Activated CD8-positive, alpha-beta memory T cell treated with anti-CD3 and anti-CD28 coated beads, Interleukin-2, amount 50 U/mL, for 1 hour (primary cell): Measurements from ENCODE around the gene BAG2.

Experiments used
- DNase-seq: peaks from one replicate; pipeline ENCODE4 v3.0.0-alpha.2; 2020; ENCODE audit errors: extremely low read depth

The BAG2 gene

DNA sequence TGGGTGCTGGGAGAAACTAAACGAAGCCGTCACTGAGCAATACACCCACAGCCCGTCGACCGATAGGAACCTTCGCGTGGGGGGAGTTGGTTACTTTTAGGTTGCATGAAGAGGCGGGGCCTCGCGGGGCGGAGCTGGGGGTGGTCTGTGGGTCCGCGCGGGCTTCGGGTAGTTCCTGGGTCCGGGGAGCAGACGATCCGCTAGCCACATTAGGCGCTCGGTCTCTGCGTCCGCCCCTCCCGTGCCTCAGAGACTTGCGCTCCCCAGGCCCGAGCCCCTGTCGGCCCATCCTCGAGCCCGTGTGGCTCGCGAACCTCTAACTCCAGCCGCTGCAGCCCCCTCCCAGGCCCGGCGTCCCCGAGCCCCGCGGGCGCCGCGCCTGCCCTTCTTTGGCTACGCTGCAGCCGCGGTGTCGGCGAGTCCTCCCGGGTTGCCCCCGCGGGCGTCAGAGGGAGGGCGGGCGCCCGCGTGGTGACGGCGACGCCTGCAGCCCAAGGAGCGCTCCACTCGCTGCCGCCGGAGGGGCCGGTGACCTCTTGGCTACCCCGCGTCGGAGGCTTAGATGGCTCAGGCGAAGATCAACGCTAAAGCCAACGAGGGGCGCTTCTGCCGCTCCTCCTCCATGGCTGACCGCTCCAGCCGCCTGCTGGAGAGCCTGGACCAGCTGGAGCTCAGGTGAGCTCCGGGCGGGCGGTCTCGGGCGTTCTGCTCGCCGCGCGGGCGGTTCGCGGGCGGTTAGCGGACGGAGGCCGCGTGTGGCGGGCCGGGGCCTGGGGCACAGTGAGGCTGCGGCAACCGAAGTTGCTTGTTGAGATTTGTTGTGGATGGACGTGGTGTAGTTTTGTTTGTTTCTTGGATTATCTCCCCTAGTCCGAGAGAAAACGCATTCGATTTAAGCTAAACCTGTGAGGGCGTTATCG, at the start of gene BAG2:
Gene BAG2, plus strand, starts transcription at position 191 of the 920 bp plus-strand sequence. Its CDS starts 372 bp downstream, at position 563.
- peak; percentile 79 for DNase-seq

DNA sequence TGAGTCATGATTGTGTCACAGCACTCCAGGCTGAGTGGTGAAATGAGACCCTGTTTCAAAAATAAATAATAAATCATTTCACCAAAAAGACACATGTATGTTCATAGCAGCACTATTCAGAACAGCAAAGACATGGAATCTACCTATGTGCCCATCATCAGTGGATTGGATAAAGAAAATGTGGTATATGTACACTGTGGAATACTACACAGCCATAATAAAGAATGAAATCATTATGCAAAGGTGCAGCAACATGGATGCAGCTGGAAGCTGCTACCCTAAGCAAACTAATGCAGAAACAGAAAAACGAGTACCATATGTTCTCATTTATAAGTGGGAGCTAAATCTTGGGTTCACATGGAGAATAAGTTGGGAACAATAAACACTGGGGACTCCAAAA, 49.0 kb upstream of the BAG2 start:
- no peak for DNase-seq

DNA sequence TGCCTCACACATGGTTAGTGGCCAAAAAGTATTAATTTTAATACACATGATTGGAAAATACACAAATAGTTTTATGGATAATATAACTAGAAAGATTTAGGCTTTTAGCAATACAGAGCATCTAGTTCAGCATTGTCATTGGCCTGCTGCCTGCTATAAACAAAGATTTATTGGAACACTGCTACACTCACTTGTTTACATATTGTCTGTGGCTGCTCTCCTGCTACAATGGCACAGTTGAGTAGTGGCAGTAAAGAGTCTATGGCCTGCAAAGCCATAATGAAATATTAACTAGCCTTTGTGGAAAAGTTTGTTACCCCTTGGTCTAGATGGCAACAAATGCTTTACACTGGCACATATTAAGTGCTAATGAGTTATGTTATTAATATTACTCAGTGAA, 44.4 kb upstream of the BAG2 start:
- DNase-seq: no peak

DNA sequence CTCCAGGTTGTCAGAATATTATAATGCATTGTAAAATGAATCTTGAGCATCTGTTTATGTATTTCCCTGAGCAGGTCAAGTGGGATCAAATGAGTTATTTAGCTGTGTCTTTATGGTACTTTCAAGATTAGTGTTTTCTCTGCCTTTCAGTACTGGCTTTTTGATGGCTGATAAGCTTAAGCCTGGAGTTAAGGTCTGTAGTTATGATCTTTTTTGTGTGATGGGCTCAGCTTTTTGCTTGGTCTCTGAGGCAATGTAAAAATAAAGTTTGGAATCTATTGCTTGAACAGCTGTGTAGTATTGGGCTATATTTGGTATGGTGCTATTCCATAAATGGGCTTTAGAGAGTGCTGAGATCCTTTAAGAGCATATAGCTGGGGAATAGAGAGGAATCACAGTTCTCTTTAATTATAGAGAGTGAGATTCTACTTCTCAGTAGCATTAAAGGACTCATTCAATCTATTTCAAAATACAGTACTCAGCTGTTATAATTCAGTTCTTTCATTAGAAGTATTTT, 41.4 kb upstream of the BAG2 start:
- no peak for DNase-seq

DNA sequence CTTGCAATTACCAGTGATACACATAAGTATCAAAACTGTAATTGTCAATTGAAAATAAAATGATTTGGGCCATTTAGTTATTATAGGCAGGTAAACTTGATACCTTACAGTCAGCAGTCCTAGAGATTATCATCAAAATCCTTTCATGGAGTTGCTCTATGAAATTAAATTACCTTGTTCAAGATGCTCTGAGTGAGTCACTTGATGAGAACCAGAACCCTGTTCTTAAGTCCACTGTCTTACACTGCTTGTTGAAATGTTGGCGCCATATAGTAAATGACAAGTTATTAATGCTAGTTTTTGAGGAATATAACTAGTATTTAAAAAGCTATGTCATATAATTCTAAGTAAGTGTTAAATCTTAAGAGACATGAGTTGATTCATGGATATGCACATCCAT, 37.2 kb upstream of the BAG2 start:
- DNase-seq: no peak

DNA sequence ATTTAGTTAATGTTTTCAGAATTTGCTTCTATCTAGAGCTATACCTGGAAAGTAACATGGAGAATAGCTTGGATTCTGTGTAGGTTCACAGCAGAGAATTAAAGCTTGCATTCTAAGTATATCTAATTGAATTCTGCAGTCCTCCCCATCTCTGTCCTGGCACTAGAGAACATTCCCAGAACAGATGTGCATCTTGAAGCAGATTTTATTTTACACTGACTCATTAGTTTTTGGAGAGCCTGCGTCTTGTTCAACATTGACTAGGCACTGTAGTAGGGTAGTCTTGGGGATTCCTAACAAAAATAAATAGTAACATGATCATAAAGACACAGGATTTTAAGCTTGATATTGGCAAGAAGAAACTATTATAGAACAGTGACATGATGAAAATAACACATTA, 36.2 kb upstream of the BAG2 start:
- DNase-seq: no peak

DNA sequence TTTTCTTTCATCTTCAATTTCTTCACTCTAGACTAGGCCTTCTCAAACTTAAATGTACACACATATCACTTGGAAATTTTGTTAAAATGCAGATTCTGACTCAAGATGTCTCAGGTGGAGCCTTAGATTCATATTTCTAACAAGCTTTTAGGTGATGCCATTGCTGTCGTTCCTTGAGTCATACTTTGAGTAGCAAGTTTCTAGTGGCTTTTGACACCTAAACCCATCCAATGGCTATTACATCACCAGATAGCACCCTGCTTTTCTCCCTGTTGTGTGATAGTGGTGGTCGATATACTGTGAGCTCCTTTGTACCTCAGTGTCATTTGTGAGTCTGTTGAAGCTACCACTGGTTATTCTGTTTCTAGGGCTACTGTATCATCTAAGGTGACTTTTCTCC, 34.8 kb upstream of the BAG2 start:
- no peak for DNase-seq

DNA sequence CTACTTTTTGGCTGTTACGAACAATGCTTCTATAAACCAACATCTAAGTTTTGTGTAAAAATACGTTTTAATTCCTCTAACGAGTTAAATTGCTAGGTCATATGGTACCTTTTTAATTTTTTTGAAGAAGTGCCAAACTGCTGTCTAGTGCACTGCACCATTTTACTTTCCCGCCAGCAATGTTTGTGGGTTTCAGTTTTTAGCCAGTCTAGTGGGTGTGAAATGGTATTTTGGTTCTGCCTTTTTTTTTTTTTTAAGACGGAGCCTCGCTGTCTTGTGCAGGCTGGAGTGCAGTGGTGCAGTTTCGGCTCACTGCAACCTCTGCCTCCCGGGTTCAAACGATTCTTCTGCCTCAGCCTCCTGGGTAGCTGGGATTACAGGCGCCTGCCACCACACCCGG, 34.1 kb upstream of the BAG2 start:
- DNase-seq: no peak

DNA sequence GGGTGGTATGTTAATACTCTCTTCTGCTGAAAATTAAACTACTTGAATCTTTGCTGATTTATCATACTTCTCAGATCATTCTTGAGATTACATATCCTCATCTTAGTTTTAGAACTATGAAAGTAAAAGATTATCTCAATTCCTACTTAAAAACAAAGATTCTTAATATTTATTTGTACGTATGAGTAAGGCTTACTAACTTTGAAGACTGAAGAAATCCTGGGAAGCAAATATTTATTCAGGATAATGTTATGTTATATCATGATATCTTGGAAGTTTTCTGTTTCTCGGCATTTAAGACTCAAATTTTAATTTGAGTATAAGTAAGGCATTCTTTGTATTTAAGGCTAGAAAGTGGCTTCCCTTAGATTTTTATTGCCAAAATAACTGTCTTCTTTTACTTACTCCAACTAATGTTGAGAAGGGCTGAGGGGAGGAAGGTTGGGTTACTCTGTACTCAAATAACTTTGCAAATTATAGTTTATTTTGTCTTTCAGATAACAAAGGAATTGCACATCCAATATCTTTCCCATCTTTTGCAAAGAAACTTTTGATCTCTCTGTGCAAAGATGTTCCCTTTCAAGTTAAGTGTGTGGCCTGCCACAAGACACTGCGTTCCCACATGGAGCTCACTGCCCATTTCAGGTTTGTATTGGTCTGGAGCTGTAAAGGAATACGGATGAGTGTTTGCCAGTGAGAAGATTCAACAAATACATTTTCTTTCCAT, 30.5 kb upstream of the BAG2 start:
- DNase-seq: no peak

DNA sequence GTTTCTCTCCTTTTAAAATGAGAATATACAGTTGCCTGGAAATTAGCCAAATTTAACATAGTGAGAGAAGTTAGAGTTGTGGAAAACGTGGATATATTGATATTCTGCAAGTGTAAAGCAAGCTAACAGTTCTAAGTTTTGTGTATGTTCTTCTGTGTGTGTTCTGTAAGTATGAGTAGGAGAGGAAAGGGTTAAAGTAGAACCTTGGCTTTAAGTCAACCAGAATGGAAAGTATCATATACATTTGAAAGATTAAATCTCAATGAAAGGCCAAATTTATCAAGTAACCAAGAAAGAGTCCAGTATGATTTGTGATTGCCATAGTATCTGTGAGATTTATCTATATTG, 30.0 kb upstream of the BAG2 start:
- no peak for DNase-seq

DNA sequence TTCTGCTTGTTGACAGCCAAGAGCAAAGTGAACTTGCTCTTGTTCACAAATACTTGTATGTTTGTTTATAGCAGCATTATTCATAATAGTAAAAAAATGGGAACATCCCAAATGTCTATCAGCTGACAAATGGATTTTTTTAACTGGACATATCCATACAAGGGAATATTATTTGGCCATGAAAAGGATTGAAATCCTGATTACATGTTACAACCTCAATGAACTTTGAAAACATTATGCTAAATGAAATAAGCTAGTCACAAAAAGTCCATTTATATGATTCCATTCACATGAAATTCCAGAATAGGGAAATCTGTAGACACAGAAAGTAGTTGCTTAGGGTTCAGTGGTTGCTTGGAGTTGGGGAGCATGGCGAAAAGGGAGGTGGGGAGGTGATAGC, 28.4 kb upstream of the BAG2 start:
- no peak for DNase-seq

DNA sequence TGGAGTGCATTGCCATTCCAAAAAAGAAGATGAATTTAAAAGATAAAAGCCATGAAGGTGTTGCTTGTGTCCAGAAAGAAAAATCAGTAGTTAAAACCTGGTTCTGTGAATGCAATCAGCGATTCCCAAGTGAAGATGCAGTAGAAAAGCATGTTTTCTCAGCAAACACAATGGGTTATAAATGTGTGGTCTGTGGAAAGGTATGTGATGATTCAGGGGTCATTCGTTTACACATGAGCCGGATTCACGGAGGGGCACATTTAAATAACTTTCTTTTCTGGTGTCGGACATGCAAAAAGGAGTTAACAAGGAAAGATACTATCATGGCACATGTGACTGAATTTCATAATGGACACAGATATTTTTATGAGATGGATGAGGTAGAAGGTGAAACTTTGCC, 24.7 kb upstream of the BAG2 start:
- no peak for DNase-seq

DNA sequence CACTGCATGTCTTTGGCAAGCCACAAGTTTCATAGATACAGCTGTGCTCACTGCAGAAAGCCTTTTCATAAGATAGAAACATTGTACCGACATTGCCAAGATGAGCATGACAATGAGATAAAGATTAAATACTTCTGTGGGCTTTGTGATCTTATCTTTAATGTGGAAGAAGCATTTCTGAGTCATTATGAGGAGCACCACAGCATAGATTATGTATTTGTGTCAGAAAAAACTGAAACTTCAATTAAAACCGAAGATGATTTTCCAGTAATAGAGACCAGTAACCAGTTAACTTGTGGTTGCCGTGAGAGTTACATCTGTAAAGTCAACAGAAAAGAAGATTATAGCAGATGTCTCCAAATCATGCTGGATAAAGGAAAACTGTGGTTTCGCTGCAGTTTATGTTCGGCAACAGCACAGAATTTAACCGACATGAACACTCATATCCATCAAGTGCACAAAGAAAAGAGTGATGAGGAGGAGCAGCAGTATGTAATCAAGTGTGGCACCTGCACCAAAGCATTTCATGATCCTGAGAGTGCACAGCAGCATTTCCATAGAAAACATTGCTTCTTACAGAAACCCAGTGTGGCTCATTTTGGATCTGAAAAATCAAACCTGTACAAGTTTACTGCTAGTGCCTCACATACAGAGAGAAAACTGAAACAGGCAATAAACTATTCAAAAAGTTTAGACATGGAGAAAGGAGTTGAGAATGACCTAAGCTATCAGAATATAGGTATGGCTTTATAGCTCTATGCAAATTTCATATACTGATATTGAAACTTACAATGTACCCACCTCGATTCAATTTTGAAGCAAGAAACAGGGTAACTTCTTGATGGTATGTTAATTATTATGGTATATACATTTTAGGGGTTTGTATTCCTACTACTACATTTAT, 23.9 kb upstream of the BAG2 start:
- DNase-seq: no peak

DNA sequence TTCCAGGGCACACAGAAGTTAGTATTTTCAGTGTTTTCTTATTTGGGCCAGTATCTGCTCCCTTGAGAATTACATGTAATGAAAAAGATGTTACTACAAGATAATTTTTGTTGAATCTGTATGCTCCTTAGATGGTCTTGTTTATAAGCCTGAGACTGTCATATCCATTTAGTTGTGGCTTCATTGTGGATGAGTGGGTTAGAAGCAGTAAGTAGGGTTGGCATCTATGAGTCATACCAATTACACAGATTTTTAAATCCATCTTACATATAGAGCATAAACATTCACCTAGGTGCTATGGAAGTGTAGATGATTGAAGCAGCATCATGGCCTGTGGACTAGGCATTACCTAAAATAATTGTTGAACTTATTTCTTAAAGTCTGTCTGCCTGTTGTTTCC, 13.5 kb upstream of the BAG2 start:
- no peak for DNase-seq

DNA sequence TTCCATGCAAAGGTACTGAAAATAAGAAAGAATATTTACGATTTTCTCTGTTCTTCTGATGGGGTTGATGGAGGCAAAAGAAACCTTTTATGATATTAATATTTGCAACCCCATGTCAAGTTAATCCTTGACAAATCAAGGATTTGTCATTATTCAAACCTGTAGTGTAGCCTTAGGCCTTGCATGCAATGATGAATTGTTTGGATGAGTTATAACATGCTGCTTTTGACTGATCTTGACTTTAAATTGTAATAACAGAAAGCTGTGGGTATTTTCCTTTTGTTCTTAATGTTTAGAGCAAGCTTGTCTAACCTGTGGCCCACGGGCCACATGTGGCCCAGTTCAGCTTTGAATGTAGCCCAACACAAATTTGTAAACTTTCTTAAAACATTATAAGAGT, 13.0 kb upstream of the BAG2 start:
- no peak for DNase-seq

DNA sequence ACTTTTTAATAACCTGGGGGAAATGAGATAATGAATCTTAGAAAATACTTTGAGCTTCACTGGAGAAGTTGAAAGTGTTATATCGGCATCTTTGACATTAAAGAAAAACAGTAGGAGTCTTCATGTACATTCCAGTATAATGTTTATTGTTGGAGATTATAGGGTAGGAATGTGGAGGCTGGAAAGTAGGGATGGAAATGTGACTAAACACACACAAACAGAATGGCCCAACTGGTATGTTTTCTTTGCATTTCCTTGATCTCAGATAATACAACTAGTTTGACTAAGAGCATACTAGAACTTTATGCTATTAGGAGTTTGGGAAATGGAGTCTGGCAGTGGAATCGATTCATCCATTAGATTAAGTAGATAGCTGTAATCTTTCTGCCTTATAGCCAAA, 10.1 kb upstream of the BAG2 start:
- no peak for DNase-seq

DNA sequence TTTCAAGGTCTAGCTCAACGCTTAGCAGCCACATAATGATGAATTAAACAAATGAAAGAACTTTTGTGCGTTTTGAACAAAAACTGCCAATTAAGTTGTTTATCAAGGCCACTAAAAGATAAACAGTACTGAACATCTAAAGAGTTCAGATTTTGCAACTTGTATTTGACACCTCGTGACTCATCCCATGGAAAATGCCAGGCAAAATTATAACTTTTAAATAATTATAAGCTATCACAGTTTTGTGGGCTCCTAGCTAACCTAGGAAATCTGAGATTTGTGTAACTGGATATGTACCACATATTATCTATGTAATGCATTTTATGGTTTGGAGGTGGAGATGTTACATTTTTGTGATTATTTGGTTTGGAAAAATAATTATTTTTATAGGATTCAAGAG, 9.6 kb upstream of the BAG2 start:
- no peak for DNase-seq

DNA sequence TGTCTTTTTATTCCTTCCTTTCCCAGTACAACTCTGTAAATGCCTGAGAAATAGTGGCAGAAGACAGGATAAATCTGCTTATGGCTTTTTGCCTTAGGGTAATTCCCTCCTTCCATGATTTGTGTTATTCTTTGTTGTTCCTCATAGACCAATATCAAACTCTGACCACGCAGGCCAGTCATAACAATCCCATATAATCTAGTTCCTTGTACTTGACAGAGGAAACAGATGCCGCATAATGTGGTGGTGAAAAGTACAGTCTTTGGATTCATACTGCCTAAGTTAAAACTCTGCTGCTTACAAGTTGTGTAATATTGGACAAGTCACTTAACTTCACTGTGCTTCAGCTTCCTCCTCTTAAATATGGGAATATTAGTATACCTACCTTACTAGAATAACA, 8.2 kb upstream of the BAG2 start:
- no peak for DNase-seq

DNA sequence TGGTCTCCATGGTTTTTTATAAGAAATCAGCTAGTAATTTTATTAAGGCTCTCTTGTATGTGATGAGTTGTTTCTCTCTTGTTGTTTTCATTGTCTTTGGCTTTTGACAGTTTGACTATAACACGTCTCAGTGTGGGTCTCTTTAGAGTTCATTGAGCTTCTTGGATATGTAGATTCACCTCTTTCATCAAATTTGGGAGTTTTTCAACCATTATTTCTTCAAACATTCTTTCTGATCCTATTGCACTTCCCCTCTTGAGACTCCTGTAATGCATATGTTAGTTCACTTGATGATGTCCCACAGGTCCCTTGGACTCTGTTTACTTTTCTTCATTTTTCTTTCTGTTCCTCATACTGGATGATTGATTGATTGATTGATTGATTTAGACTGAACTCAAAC, 7.0 kb upstream of the BAG2 start:
- no peak for DNase-seq

DNA sequence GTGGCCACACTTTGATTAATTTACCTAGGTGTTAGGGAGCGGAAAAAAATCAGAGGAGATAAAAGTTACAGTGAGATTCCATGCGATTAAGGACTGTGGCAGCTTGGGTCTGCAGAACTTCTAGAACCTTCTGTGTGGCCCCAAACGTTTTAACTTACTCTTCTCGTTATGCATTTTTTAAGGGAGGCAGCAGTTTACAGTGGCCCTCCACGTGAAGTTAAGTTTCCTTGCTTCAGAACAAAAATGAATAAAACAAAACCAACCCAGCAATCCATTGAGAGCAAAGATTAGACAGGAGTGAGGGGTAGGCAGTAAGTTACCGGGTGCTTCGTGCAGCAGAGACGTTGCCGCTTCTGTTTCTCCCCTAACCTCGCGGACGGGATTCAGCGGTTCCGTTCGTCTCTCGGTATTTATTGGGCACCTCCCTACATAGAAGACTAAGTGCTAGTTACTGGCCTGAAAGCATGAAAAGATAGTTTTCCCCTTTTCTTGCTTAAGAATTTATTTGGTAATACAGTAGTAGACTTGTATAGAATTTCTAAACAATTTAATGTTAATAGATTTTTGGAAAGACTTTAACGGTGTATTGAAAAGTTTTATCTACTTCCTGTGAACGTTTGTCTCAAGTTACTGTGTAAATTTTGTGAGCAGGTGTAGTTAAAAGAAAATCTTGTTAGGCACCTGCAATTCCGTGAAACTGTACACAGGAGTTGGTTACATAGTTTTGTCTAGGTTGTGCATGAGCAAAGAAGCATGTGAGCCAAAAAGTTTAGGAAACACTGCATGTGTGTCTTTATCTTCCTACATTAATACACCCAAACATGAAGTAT, 1.1 kb downstream of the BAG2 start:
- DNase-seq: no peak

DNA sequence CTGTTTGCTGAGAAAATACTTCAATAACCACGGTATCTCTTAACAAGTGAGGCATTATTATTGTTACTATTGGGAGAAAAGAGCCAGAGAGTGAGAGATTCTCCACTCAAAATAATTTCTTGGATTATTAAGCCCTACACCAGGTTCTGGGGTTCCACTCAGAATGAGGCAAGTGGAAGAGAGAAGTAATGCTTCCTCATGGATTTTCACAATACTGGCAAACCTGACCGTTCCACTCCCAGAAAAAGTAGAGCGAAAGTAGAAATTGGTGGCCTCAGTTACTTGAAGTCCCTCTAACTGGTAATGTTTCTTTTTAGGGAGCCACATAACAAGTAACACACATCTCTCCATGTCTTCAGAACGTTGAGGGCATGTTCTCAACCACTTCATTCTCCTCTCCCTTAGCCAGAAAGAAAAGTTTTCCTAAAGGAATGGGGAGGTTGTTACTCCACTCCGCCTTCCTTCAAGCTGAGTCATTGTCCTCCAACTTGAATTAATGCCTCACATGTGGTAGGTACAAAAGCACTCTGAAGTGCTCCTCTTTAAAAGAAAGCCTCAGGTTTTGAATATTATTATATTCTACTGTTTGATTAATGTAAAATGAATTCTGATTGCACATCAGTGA, 1.9 kb downstream of the BAG2 start:
- no peak for DNase-seq
